Ecto neural progenitor cell (in vitro differentiated cells): Measurements from ENCODE around the gene GTF2H3.
"Not testable (repeated sequence)": the region's sequence is repeated elsewhere in the genome, so short reads cannot be mapped to it uniquely, and the experiment has no call there.

Source experiments
- DNase-seq: peaks from one replicate; pipeline ENCODE4 v3.0.0-alpha.2; 2018; ENCODE audit warnings: low spot score

The GTF2H3 gene

GRCh38 chr12:123633379-123634141 lies at the start of gene GTF2H3, which contains the start of gene EIF2B1:
GTF2H3 (plus strand) TSS chr12:123633829; CDS start chr12:123633860, 31 bp downstream.
EIF2B1 (minus strand) TSS chr12:123633686; CDS start chr12:123633557, 129 bp downstream.
- DNase-seq, result peak; percentile 100

GRCh38 chr12:123591702-123592481 lies 41.7 kb upstream of the GTF2H3 start:
- no peak for DNase-seq

- no peak for DNase-seq
These were observed 37.9 kb upstream of the GTF2H3 start for GRCh38 chr12:123595729-123596128.

- no peak for DNase-seq
These were observed 36.5 kb upstream of the GTF2H3 start for GRCh38 chr12:123597100-123597499.

GRCh38 chr12:123598522-123598921 lies 35.1 kb upstream of the GTF2H3 start:
- DNase-seq, result no peak

- no peak for DNase-seq
These were observed 34.3 kb upstream of the GTF2H3 start for GRCh38 chr12:123599310-123599709.

GRCh38 chr12:123599721-123600120 lies 33.9 kb upstream of the GTF2H3 start:
- DNase-seq, result no peak

- peak; percentile 94 for DNase-seq
These were observed 31.8 kb upstream of the GTF2H3 start, which contains the start of gene DDX55 for GRCh38 chr12:123601602-123602489. DDX55 (plus strand) TSS chr12:123602099; CDS start chr12:123602149, 50 bp downstream.

- DNase-seq, result no peak
These were observed 30.9 kb upstream of the GTF2H3 start for GRCh38 chr12:123602651-123603195.

- DNase-seq, result not testable (repeated sequence)
These were observed 30.1 kb upstream of the GTF2H3 start for GRCh38 chr12:123603495-123603894.

GRCh38 chr12:123607756-123608155 lies 25.9 kb upstream of the GTF2H3 start:
- DNase-seq, result no peak

- no peak for DNase-seq
These were observed 25.4 kb upstream of the GTF2H3 start for GRCh38 chr12:123608182-123608581.

GRCh38 chr12:123614110-123614509 lies 19.5 kb upstream of the GTF2H3 start:
- no peak for DNase-seq

- no peak for DNase-seq
These were observed 19.1 kb upstream of the GTF2H3 start for GRCh38 chr12:123614531-123614930.

GRCh38 chr12:123617144-123617543 lies 16.5 kb upstream of the GTF2H3 start:
- DNase-seq, result no peak

- no peak for DNase-seq
These were observed 16.0 kb upstream of the GTF2H3 start for GRCh38 chr12:123617580-123617979.

- no peak for DNase-seq
These were observed 12.5 kb upstream of the GTF2H3 start for GRCh38 chr12:123621101-123621500.

- no peak for DNase-seq
These were observed 11.8 kb upstream of the GTF2H3 start for GRCh38 chr12:123621619-123622530.

GRCh38 chr12:123634142-123634561 lies 523 bp downstream of the GTF2H3 start:
- DNase-seq, result peak; percentile 51

- no peak for DNase-seq
These were observed 10.3 kb downstream of the GTF2H3 start for GRCh38 chr12:123643911-123644310.

GRCh38 chr12:123645380-123645779 lies 11.8 kb downstream of the GTF2H3 start:
- DNase-seq, result no peak
